HG02884 (cell line): ENCODE results near the gene DCTD.

Experiments
- ATAC-seq: cut with Tn5 transposase; IDR thresholded peaks from one replicate; pipeline ENCODE4 v1.9.1; 2021; ENCODE audit warnings: mild to moderate bottlenecking, moderate library complexity; ENCODE audit not compliant: unreplicated experiment

The DCTD gene

GRCh38 chr4:182894681-182895275 is 22.4 kb downstream of the DCTD start:
- no peak for ATAC-seq

- no peak for ATAC-seq
Measured at GRCh38 chr4:182893474-182894080, 23.6 kb downstream of the DCTD start.

GRCh38 chr4:182893047-182893446 is 24.1 kb downstream of the DCTD start:
- no peak for ATAC-seq

GRCh38 chr4:182890202-182890601 is 27.0 kb downstream of the DCTD start:
- ATAC-seq = no peak

GRCh38 chr4:182888891-182889290 is 28.3 kb downstream of the DCTD start:
- no peak for ATAC-seq

GRCh38 chr4:182886768-182887167 is 30.4 kb downstream of the DCTD start:
- no peak for ATAC-seq

GRCh38 chr4:182886205-182886604 is 31.0 kb downstream of the DCTD start:
- no peak for ATAC-seq

- ATAC-seq = no peak
Measured at GRCh38 chr4:182885738-182886077, 31.5 kb downstream of the DCTD start.

- no peak for ATAC-seq
Measured at GRCh38 chr4:182885022-182885737, 32.0 kb downstream of the DCTD start.

- ATAC-seq = no peak
Measured at GRCh38 chr4:182884040-182884439, 33.1 kb downstream of the DCTD start.

GRCh38 chr4:182883351-182883750 is 33.8 kb downstream of the DCTD start:
- no peak for ATAC-seq

GRCh38 chr4:182881914-182882313 is 35.3 kb downstream of the DCTD start:
- no peak for ATAC-seq

GRCh38 chr4:182880387-182881356 is 36.5 kb downstream of the DCTD start:
- ATAC-seq = no peak

GRCh38 chr4:182879913-182880312 is 37.3 kb downstream of the DCTD start:
- ATAC-seq = no peak

GRCh38 chr4:182878633-182879495 is 38.3 kb downstream of the DCTD start:
- no peak for ATAC-seq

- no peak for ATAC-seq
Measured at GRCh38 chr4:182877326-182877883, 39.8 kb downstream of the DCTD start.

GRCh38 chr4:182876427-182876826 is 40.8 kb downstream of the DCTD start:
- no peak for ATAC-seq

- no peak for ATAC-seq
Measured at GRCh38 chr4:182875453-182876405, 41.5 kb downstream of the DCTD start.

- no peak for ATAC-seq
Measured at GRCh38 chr4:182874797-182875345, 42.3 kb downstream of the DCTD start.
